ENCODE measurements around the gene SURF6.
"Not testable (repeated sequence)": the region's sequence is repeated elsewhere in the genome, so short reads cannot be mapped to it uniquely, and the experiment has no call there.

The SURF6 gene

GRCh38 chr9:133331641-133332380 lies 4.2 kb downstream of the SURF6 start:
- intact Hi-C loops (cut with DNase I): no loop called here

DNA sequence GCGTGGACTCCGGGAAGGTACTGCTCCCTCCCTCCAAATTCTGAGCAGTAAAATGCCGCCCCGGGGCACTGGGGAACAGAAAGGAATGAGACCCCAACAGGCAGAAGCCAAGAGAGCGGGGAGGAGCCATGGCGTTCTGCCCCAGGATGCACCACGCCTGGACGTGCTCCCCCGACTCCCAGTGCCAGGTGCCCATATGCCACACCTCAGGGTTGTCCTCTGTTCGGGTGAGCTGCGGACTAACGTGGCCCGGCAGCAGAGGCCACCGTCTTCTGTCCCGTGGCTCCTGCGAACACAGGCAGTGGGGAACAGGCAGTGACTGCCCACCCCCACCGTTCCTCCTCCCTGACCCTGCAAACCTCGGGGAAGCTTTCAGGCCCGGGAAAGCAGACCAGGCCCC lies 4.8 kb downstream of the SURF6 start:
- DNase-seq: peak in 3 of 10 donors; percentile 47 to 73 (median 64)
- intact Hi-C loops (cut with DNase I): no loop called here

More at GRCh38 chr9:133331641-133332380, 4.2 kb downstream of the SURF6 start:
- DNase-seq: peak in 3 of 10 donors; percentile 53 to 66 (median 65)

- peak in 7 of 10 donors; percentile 23 to 91 (median 55) for DNase-seq
- intact Hi-C loops (cut with DNase I): loop anchor here (5.0 kb wide), 1 partner anchor 142 kb away; no protein-coding TSS in a partner anchor
These were observed 6.5 kb downstream of the SURF6 start for GRCh38 chr9:133329306-133330156.

- intact Hi-C loops (cut with DNase I): loop anchor here (5.0 kb wide), 1 partner anchor 141 kb away; no protein-coding TSS in a partner anchor
- peak in 3 of 10 donors; percentile 37 to 40 (median 39) for DNase-seq
These were observed 8.0 kb downstream of the SURF6 start for GRCh38 chr9:133327834-133328484.

GRCh38 chr9:133327021-133327420 lies 9.0 kb downstream of the SURF6 start:
- DNase-seq: peak in 3 of 10 donors; percentile 20 to 46 (median 21)
- intact Hi-C loops (cut with DNase I): loop anchor here (5.0 kb wide), 1 partner anchor 140 kb away; no protein-coding TSS in a partner anchor

GRCh38 chr9:133323991-133324703 lies 11.8 kb downstream of the SURF6 start:
- intact Hi-C loops (cut with DNase I): no loop called here
- DNase-seq: peak in 3 of 10 donors; percentile 10 to 45 (median 39)

DNA sequence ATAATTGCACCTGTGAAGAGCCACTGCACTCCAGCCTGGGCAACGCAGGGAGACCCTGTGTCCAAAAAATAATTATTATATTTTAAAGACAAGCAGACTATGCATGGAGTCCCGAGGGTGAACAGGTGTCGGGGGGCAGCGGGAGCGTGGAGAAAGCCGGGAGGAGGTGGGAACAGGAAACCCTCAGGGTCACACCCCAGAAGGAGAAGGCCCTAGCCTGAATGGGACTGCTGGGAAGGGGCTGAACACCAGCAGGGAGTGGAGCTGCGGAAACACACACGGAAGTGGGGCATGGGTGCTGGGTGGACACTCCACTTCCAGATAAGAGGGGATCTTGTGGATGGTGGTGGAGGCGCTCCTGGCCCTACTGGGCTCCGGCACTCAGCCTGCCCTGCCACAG lies 12.8 kb downstream of the SURF6 start:
- intact Hi-C loops (cut with DNase I): no loop called here
- DNase-seq: peak in 3 of 10 donors; percentile 20 to 57 (median 53)

DNA sequence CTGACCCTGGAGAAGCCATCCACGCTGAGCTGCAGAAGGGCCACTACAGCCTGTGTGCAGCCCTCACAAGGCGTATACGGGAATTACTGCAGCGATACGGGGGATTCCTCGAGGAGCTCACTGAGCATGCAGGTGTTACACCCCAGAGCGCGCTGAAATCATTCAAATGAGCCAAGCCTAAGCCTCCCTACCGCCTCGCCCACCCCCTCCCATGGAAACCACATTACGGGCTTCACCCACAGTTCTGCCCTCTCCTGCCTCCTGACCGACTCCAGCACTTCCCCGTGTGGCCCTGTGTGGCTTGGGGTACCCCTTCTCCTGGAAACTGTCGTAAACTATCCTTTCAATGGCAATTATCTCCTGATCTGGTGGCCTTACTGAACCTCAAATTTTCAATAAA lies 13.3 kb downstream of the SURF6 start:
- peak in 3 of 10 donors; percentile 20 to 62 (median 32) for DNase-seq
- intact Hi-C loops (cut with DNase I): no loop called here

- DNase-seq: peak in 2 of 10 donors; percentile 42 to 64
These were observed 14.5 kb downstream of the SURF6 start for GRCh38 chr9:133321411-133321935.

GRCh38 chr9:133320421-133320881 lies 15.5 kb downstream of the SURF6 start:
- peak in 3 of 10 donors; percentile 49 to 74 (median 63) for DNase-seq
- intact Hi-C loops (cut with DNase I): no loop called here

More at GRCh38 chr9:133321411-133321935, 14.5 kb downstream of the SURF6 start:
- intact Hi-C loops (cut with DNase I): no loop called here

- intact Hi-C loops (cut with DNase I): not testable (repeated sequence)
- peak in 2 of 10 donors; percentile 45 to 60 for DNase-seq
These were observed 18.4 kb downstream of the SURF6 start for GRCh38 chr9:133317551-133317950.

DNA sequence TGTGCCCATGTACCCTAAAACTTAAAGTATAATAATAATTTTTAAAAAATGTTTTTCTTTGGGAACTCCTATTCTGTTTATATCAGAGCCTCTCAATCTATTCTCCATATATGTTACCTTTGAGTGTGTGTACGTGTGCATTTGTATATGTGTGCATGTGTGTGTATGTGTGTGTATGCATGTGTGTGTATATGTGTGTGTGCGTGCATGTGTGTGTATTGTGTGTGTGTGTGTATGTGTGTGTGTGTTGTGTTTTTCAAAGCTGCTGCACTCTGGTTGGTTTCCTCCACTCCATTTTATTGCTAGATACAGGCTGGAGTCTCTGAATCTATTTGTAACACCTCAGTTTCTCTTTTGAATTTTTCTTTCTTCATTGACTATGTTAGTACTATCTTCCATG lies 20.0 kb downstream of the SURF6 start:
- DNase-seq: no peak
- intact Hi-C loops (cut with DNase I): no loop called here

DNA sequence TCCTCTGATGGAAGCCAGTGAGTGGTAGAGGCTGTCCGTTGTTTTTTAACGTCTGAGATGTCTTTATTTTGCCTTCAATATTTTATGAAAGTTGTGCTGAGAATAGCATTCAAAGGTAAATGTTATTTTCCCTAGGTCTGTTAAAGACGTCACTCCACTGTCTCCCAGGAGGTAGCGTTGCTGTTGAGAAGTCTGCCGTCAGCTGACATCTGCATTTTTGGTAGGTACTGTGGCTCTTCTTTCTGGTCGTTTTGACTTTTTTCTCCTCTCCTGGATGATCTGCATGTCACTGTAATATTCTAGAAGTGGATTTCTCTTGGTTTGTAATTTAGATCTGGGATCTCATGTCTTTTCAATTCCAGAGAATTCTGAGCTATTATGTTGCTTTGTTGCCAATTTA lies 26.4 kb downstream of the SURF6 start:
- intact Hi-C loops (cut with DNase I): no loop called here
- no peak for DNase-seq

DNA sequence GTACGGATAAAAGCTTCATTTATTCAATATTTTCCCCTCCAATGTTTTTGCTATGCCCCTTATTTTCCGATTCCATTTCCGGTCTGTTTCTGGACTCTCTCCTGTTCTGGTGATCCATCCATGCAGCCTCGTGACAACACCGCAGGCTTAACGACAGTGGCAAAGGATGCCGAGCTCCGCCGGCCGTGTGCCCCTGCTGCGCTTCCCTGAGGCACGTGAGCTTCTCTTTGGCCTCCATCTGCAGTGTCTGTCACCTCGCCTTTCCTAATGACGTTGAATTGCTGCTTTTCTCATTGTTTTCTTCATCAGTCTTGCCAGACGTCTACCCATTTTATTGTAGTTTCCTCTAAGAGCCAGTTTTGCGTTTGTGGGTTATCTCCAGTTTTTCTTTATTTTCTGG lies 28.7 kb downstream of the SURF6 start:
- DNase-seq: peak in 2 of 10 donors; percentile 24 to 59
- intact Hi-C loops (cut with DNase I): no loop called here

DNA sequence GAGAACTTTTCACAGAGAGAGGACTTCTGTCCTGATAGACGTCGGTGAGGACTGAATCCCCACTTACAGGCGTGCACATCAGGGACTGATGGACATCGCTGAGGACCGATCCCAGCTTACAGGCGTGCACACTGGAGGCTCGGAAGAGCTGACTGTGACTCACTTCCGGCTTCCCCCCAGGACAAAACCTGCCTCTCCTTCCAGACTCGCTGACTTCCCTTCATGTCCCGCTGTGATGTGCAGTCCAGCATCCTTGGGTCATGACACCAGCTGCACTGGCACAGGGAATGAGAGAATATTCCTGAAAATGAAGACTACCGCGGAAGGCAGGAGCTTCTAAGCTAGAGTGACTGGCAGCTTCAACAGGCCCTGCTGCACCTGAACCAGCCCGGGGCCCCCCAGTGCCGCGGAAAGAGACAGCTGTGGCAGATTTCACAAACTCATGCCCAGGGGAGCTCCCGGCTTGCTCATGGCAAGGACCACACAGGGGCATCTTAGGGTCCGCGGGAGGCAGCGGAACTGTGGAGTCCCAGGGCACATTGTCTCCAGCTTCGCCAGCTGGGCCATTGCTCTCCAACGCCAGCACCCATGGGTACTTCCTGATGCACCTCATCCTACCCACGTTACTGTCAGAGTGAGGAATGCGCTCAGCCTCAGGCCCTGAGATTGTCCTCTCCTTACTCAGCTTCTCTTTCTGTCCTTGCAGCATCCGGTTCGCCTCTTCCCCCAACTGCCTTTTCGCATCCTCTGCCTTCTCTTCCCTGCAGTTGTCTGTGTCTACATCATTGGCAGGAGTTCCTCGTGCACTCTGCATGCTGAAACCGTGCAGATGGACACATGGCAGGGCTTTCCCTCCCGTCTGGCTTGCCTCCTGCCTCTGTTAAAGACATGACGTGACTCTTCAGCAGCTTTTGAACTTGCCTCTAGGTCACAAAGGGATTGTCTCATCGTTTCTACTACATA lies 29.5 kb downstream of the SURF6 start:
- intact Hi-C loops (cut with DNase I): no loop called here
- peak in 4 of 10 donors; percentile 7 to 68 (median 38) for DNase-seq

- peak in 1 of 10 donors; percentile 17 for DNase-seq
These were observed 30.3 kb downstream of the SURF6 start for GRCh38 chr9:133305731-133306130.

DNA sequence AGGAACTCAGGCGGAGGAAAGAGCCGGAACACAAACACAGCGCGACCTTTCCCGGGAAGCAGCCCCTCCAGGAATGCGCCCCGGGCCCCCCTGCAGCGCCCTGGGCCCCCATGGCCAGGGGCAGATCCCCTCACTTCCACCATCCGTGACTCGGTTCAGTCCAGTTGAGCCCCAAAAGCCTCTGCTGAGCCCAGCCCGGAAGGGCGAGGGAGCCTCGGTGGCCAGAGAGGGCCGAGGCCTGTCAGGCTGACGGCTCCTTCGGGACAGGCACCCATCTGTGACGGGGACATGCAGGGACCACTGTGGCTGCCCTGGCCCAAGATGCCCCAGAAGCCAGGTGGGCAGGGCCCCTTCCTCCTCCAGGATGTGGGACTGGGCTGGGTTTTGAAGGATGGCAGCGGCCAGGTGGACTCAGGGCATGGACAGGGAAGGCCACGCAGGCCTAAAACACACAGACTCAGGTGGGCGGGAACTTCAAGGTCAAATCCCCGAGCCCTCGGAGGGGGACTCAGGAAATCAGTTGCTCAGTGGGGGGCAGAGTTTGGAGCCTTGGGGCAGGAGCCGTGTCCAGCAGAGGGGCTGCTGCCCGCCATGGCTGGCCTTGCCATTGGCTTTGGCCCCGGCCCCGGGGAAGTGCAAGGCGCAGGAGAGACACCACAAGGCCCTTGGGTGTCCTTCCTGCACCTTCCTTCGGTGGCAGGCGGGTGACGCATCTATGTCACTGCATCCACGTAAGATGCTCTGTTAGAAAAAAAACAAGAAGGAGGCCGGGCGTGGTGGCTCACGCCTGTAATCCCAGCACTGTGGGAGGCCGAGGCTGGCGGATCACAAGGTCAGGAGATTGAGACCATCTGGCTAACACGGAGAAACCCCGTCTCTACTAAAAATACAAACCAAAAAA lies 31.3 kb downstream of the SURF6 start:
- DNase-seq: peak in 1 of 10 donors; percentile 45
- intact Hi-C loops (cut with DNase I): no loop called here

More at GRCh38 chr9:133305731-133306130, 30.3 kb downstream of the SURF6 start:
- intact Hi-C loops (cut with DNase I): no loop called here
